ENCODE results near the gene PRRT4. TPM values are rescaled to one million over a fixed set of nuclear protein-coding genes. Genes with fewer than 3 reads are reported as not detected.

The PRRT4 gene
- total and polyA plus RNA-seq, 4 donors = 0.12 to 1.3 (median 0.59) TPM

- ATAC-seq (ENCODE audit: insufficient read depth, low FRiP score) = no peak
- Histone ChIP-seq H3K4me3 (no peak overlapping the region), H3K9me3 (ENCODE audit: control insufficient read depth in 4 of 4, insufficient read depth in 3 of 4, low read length in 3 of 4) (no peaks in the 10 kb centered on the region), H3K27me3 (ENCODE audit: control insufficient read depth in 3 of 3, insufficient read depth in 3 of 3, low read length in 2 of 3) (no peaks in the 10 kb centered on the region), H3K9ac (ENCODE audit: insufficient read depth in 1 of 2, low read length in 2 of 2) (no peak overlapping the region), H3K4me1 (ENCODE audit: control insufficient read depth in 5 of 5, insufficient read depth in 5 of 5, low read length in 5 of 5) (no peaks in the 10 kb centered on the region), H3K36me3 (ENCODE audit: control insufficient read depth in 4 of 4, insufficient read depth in 4 of 4, low read length in 4 of 4) (peaks cover 0 to 56% (median 20%) of the 10 kb centered on the region in 4 donors), H3K27ac (ENCODE audit: low read depth in 1 of 2, low read length in 1 of 2) (no peak overlapping the region)
- no peak for TF ChIP-seq CTCF (IDR thresholded peaks at IDR 0.05; ENCODE audit: control extremely low read depth, extremely low read depth)
- DNase-seq = no peak
- WGBS, 2 donors = 94% methylated on average over 23 of the region's 23 CpGs
Observed at GRCh38 chr7:128393526-128394330, 32.2 kb upstream of the PRRT4 start.

GRCh38 chr7:128392446-128393327, 31.2 kb upstream of the PRRT4 start:
- Histone ChIP-seq H3K27me3 (ENCODE audit: control insufficient read depth in 3 of 3, insufficient read depth in 3 of 3, low read length in 2 of 3) (peaks cover 0 to 4% (median 0%) of the 10 kb centered on the region in 3 donors), H3K9ac (ENCODE audit: insufficient read depth in 1 of 2, low read length in 2 of 2) (no peak overlapping the region), H3K27ac (ENCODE audit: low read depth in 1 of 2, low read length in 1 of 2) (no peak overlapping the region), H3K36me3 (ENCODE audit: control insufficient read depth in 4 of 4, insufficient read depth in 4 of 4, low read length in 4 of 4) (peaks cover 0 to 50% (median 12%) of the 10 kb centered on the region in 4 donors), H3K4me3 (no peak overlapping the region), H3K4me1 (ENCODE audit: control insufficient read depth in 5 of 5, insufficient read depth in 5 of 5, low read length in 5 of 5) (peaks cover 0 to under 1% (median 0%) of the 10 kb centered on the region in 5 donors), H3K9me3 (ENCODE audit: control insufficient read depth in 4 of 4, insufficient read depth in 3 of 4, low read length in 3 of 4) (no peaks in the 10 kb centered on the region)
- no peak for ATAC-seq (ENCODE audit: insufficient read depth, low FRiP score)
- 95% methylated on average over 18 of the region's 18 CpGs for WGBS, 2 donors
- DNase-seq = no peak
- TF ChIP-seq CTCF (IDR thresholded peaks at IDR 0.05; ENCODE audit: control extremely low read depth, extremely low read depth) = no peak

- Histone ChIP-seq H3K4me3 (no peak overlapping the region), H3K4me1 (ENCODE audit: control insufficient read depth in 5 of 5, insufficient read depth in 5 of 5, low read length in 5 of 5) (peaks cover 0 to 6% (median 0%) of the 10 kb centered on the region in 5 donors), H3K9me3 (ENCODE audit: control insufficient read depth in 4 of 4, insufficient read depth in 3 of 4, low read length in 3 of 4) (no peaks in the 10 kb centered on the region), H3K27me3 (ENCODE audit: control insufficient read depth in 3 of 3, insufficient read depth in 3 of 3, low read length in 2 of 3) (peaks cover 0 to 4% (median 0%) of the 10 kb centered on the region in 3 donors), H3K36me3 (ENCODE audit: control insufficient read depth in 4 of 4, insufficient read depth in 4 of 4, low read length in 4 of 4) (peaks cover 0 to 45% (median 5%) of the 10 kb centered on the region in 4 donors), H3K27ac (ENCODE audit: low read depth in 1 of 2, low read length in 1 of 2) (no peak overlapping the region), H3K9ac (ENCODE audit: insufficient read depth in 1 of 2, low read length in 2 of 2) (no peak overlapping the region)
- ATAC-seq (ENCODE audit: insufficient read depth, low FRiP score) = no peak
- WGBS, 2 donors = 94 to 96% methylated on average over 7 of the region's 7 CpGs
- no peak for DNase-seq
- TF ChIP-seq CTCF (IDR thresholded peaks at IDR 0.05; ENCODE audit: control extremely low read depth, extremely low read depth) = no peak
Observed at GRCh38 chr7:128391805-128392204, 30.3 kb upstream of the PRRT4 start.

Data from lung (tissue), 12 donors.